Measurements from ENCODE around the gene COL23A1.

The COL23A1 gene

DNA sequence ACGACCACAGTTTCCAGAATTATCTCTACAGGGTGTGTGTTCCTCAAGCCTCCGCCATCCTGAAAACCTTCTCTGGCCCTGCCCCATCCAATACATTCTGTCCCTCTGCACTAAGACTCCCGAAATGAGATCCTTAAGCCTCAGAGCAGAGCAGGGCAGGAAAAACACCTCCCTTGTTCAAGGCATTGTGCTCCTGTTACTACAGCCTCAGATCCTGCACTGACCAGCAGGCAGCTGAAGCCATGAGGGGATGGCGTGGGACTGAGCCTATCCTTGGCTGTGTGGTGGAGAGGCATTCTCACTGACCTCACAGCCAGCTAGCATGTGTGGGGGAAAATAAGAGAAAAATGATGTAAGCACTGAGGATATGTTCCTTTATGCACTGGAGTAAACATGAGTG is 250.9 kb downstream of the COL23A1 start:
- no peak for DNase-seq (ENCODE audit: low read depth)

DNA sequence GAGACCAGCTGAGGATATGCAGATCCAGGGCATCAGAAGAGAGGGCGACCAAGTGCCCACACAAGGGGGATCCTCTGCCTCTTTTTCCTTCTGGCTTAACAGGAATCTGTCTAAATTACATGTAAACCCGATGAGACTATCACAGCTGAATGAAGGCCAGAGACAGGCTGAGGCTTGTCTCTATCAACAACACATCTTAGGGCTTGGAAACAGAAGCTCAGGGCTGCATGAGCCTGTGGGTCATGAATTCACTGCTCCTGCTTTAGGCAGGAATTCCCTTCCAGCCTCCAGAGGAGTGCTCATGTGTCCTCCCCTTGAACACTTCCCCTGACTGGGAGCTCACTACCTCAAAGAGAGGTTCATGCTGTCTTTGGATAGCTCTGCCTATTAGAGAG is 251.4 kb downstream of the COL23A1 start:
- DNase-seq (ENCODE audit: low read depth): no peak

DNA sequence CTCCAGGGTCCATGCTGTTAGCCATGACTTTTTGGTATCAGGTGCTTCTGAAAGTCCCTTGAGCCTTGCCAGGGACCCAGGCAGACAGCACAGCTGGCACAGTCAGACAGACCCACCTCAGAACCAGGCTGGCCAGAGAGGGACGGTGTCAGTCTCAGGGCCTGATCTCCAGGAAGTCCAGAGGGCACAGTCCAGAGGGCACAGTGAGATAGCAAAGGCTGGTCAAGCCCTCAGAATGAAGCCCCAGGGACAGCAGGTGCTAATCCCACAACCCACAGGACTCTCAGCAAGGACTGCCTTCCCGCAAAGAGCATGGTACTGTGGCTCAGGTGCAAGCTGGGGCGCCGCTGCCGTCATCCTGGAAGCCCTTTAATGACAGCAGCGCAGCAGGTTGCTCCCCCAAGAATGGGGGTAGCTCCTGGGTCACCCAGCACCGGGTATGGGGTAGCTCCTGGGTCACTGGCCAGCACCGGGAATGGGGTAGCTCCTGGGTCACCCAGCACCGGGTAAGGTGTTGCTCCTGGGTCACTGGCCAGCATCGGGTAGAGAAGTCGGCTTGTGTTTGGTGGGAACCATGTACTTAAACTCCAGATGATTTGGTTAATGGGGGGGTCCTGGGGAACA is 252.0 kb downstream of the COL23A1 start:
- no peak for DNase-seq (ENCODE audit: low read depth)

DNA sequence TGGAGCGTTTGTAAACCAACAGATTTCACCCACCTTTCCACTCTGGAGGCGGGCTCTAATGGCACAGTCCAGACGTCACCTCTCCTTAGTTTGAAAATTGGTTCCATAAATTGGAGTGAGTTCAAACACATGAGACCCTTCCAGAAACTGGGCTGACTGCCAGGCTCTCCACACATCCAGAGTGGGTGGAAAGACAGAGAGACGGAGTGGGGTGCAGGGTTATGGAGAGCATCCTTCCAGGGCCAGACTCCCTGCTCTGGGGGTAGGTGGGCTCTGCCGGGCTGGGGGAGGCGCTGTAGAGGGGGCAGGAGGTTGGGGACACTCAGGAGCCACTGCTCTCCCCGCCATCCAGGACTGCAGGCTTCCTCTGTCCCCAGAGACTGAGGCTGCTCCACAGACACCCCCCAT is 252.9 kb downstream of the COL23A1 start:
- no peak for DNase-seq (ENCODE audit: low read depth)

DNA sequence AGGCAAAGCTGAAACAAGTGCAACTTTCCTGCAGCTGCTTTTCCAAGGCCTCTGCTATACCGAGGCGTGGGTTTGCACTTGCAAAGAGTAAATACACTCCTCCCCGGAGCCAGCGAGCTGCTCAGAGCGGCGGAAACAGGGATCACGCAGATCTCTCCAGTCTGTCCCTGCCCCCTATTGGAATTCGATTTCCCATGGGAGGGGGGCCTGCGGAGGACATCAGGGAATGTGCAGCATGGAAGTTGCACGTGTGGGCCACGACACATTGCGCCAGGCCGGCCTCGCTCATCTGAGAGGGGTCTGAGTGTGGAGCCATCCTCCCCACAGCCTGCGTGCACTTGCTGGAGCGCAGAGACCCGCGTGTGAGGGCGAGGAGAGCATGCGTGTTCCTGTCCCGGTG is 253.3 kb downstream of the COL23A1 start:
- DNase-seq (ENCODE audit: low read depth): no peak

DNA sequence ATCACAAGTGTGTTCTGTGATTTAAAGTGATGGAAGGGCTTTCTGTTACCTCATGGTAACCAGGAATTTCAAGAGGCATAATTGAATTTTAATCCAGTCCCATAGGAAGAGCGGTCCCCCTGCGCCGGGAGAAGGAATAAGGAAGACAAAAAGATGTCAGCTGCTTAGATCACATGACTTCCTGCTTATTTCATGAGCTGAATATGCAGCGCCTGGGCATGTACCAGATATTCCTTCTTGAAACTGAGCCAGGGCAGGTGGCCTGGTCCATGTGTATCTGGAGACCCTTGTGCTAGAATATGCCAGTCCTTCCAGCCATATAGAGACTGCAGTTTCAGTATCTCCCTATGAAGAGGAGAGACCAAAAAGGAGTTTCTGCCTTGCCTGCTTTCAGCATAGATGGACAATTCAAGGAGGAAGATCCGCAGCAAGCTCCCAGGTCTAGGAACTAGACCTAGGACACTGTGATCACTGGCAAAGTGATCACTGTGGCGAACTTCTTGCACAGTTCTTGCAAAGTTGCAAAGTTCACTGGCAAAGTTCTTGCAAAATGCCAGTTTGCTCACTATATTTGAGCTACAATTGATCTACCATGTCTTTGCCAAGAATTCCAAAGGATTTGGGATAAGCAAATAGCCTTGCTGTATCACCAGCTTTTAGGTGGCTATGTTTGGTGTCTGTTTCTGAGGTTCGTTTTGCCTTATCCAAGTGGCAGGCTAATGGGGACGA is 254.7 kb downstream of the COL23A1 start:
- no peak for DNase-seq (ENCODE audit: low read depth)

DNA sequence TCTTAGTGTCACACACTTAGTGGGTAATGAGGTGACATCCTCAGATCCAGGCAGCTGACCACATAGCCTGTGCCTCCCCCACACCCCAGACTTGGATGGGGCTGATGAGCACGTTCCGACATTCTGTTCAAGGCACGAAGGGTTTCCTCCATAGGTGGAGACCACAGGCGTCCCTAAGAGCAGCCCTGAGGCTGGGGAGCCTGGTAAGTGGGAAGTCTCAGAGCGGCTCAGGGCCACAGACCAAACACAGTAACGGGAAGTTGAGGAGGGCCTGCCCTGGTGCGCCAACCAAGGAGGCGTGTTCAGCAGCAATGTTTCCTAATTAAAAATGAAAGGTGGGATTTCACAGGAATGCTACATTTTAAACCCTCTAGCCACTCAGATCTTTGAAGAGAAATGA is 255.3 kb downstream of the COL23A1 start:
- no peak for DNase-seq (ENCODE audit: low read depth)

DNA sequence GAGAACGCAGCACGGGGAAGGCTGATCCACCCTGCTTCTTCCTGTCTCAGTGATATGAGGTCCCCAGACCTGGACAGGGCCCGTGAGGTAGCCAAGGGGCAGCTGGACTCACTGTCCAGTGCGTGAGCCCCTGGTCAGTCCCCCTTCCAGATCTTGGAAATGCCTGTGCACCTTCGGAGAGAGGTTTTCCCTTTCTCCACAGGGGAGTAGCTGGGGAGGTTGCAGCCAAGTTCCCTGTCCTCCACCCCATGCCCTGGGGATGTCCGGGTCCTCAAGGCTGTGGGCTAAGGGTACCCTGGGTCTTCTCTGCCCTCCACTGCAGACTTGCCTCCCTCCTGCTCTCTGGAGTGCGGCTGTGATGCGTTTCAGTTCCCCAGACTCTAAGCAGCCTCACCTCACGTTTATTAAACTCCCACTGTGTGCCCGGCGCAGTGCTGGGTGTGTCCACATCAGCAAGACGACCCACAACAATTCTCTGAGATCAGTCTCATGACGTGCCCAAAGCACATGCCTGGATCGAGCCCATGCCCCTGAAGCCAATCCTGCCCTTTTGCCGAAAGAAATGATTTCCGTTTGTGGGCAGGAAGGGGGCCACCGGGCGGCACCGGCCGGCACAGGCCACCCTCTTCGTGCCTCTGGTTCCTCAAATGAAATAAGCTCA is 256.2 kb downstream of the COL23A1 start:
- no peak for DNase-seq (ENCODE audit: low read depth)

DNA sequence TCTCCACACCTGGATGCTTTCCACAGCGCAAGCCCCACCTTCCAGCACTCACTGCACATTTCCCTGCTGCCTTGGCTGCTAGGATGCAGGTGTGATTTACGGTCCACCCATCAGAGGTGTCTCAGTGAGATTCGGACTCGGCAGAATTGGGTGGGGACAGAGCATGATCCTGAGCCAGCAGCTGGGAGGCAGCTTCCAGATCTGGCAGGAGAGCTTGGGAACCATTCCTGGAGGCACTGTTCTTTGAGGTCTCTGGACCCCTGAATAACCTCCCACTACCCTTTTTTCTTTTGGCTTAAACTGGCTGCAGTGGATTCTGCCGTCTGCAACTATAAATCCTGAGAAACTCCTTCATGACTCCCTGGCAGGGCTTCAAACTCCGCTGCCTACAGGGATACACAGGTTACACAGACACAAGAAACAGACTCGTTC is 258.0 kb downstream of the COL23A1 start:
- DNase-seq (ENCODE audit: low read depth): no peak

DNA sequence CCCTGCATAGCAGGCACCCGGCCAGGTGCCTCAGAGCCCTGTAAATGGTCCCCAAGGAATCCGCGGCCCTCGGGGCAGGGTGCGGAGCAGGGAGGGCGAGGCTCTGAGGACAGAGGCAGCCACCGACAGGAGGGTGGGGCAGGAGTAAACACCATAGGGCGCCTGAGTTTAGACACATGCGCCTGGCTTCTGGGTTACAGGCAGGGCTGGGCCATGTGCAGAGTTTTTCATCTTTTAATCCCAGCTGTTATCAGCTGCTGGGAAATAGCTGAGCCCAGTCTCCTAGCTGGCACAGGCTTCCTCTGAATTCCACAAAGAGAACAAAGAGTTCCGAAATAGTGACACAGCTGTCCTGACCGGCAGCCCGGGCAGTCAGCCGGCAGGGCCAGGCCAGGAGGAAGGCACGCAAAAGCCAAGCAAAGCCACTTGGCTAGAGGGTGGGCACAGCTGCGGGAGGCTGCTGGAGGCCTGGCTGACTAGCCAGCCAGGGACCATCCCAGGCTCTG is 258.6 kb downstream of the COL23A1 start:
- DNase-seq (ENCODE audit: low read depth): no peak

DNA sequence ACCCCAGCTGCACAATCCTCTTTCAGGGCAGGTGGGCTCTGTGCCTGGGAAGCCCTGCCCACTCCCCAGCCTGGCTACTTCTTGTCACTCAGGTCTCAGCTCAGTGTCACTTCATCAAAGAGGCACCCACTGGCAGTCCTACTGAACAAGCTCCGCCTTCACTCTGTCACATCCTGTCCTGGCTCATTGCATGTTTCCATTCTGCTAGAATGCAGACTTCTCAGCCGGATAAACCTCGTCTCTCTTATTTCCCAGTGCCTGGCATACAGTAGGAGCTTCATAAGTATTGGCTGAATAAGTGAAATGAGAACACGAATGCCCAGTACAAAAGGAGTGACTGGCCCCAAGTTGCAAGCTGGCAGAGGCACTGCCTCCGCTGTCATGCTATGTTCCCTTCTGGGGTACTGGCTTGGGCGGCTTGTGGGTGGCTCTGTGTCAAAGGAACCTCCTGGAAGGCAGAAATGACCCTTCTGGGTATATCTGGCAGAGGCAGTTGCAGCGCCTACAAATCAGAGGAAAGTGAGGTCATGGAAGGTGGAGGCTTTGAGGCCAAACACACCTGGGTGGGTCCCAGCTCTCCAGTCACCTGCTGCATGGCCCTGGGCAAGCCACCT is 259.3 kb downstream of the COL23A1 start:
- no peak for DNase-seq (ENCODE audit: low read depth)

DNA sequence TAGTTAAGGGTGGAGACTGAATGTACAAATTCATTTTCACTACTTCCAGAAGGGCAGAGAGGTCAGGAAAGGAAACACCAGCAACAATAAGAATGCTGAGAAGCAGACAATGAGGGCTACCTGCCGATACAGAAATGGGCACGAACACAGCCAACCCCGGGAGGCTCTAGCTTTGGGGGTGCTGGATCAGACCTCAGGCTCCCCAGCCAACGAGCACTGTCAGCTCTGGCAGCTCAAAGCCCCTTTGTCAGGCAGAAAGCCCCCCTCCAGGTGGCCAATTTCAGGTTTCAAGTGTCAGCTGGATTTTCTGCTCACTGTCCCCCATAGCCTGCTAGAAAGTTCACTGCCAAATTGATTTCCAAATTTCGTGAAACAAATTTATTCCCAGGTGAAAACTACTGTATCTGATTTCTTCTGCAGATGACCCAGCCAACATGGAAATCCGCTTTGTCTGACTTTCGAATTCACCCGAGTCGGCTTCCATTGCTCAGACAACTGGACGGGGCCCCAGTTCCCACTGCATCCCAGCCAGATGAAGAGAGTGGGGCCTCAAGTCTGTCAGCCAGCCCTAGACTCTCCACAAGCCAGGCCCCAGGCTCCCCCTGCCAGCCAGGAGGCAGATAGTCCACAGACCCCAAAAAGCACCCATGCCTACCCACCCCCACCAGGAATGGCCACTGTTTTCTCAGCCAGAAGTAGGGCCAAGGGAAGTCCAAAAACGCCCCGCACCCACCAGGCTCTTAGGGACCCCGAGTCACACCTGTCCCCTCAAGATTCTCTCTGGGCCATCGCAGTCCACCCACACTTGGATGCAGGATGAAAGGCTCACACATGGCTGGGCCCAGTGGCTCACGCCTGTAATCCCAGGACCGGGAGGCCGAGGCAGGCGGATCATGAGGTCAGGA is 261.1 kb downstream of the COL23A1 start:
- no peak for DNase-seq (ENCODE audit: low read depth)

DNA sequence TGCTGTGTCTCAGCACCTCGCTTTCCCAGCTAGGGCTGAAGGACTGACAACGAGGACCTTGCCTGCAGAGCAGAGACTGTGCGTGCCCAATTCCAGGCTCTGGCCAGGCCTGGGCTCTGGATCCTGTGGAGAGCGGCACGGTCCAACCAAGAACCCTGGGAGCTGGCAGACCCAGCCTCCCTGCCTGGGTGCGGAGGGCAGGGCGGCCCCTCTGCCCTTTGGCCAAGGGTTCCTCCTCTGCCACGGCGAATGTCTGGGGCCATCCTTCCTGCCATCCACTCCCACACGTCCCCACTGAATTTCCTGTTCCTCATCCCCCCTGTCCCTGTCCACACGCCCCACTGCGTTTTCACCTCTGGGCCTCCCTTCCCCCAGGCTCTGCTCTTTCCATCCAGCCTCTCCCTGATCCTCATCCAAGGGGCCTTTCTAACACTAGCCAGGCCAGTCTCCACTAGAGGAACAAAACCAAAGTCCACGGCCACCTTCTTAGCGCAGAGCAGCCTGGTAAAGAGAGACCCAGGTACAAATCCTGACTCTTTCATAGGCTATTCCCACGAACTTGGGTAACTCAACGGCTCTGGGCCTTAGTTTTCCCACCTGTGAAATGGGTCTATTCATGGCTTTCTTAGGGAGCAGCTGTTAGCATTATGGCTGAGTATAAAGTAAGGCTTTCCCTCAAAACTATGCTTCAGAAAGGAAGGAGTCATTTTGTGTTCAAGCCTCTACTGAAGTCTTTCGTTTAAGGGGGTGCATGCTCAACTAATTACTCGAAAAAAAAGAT is 262.1 kb downstream of the COL23A1 start:
- no peak for DNase-seq (ENCODE audit: low read depth)

DNA sequence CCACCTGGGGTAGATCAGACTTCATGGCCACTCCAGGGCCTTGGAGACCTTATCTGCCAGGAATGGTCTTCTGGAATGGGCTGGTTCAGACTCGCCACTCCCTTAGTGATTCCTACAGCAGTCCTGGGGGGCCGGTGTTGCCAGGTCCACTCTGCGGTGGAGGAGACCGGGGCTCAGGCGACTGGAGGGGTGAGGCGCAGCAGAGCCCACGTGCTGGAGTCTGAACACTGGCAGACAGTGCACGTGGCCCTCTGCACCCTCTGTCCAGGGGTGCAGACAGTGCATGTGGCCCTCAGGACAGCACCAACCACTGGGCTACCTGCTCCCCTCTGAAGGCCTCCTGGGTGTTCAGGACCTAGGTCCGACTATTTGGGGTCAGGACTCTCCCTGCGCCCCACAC is 262.7 kb downstream of the COL23A1 start:
- DNase-seq (ENCODE audit: low read depth): no peak

DNA sequence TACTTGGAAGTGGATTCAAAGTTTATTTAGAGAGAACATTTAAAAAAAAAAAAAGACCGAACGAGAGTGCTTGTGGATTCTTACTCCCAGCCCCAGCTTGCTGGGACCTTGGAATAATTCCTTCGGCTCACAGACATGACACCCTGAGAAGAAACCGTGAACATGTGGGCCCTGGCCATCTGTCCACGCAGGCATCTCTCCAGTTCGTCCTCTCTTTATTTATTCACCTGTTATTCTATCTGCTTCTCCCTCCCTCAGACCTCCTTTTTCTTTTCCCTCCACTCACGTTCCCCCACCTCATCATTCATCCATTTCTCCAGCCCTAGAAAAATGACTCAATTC is 263.8 kb downstream of the COL23A1 start:
- DNase-seq (ENCODE audit: low read depth): no peak

DNA sequence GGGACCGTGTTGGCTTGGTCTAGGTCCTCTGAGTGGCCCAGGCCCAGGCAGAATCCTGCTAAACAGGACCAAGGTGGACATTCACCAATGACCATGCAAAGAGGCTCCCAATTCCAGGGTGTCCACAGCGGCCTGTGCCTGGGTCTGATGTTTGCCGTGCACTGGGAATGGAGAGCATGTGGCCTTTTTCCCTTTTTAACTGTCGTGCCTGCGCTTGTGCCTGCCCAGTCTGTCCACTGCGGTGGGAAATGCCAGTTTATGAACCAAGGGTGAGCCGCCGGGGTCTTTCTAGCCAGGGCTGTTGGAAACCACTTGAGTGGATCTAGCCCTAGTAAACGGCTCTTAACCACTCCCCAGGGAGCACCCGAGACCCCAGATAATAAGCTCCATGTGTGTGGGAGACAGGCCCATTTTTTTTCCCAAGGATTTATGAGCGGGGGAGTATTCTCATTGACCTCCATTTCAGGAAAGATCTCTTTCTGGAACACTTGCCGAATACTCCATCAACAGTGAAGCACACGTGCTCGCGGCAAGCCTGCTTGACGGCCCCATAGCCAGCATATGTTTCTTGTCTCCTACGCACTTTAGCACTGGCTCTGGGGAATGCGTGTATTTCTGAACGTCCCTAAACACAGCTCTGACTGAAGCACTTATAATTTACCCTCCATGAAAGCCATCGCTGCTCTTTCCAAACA is 264.4 kb downstream of the COL23A1 start:
- no peak for DNase-seq (ENCODE audit: low read depth)

DNA sequence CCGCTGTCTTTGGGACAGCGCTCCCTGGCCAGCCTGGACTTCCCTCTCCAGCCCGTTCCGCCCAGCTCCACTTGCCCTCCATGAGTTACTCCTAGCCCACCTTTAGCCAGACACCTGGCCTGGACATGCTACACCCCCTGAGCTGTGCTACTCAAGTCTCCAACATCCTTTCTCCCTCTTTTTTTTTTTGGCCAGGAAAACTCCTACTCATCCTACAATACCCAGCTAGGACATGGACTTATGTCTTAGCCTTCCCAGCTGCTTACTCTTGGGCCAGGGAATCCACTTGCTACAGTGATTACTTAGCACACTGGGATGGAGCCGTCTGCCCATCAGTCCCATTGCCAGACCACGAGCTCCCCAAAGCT is 264.9 kb downstream of the COL23A1 start:
- no peak for DNase-seq (ENCODE audit: low read depth)

DNA sequence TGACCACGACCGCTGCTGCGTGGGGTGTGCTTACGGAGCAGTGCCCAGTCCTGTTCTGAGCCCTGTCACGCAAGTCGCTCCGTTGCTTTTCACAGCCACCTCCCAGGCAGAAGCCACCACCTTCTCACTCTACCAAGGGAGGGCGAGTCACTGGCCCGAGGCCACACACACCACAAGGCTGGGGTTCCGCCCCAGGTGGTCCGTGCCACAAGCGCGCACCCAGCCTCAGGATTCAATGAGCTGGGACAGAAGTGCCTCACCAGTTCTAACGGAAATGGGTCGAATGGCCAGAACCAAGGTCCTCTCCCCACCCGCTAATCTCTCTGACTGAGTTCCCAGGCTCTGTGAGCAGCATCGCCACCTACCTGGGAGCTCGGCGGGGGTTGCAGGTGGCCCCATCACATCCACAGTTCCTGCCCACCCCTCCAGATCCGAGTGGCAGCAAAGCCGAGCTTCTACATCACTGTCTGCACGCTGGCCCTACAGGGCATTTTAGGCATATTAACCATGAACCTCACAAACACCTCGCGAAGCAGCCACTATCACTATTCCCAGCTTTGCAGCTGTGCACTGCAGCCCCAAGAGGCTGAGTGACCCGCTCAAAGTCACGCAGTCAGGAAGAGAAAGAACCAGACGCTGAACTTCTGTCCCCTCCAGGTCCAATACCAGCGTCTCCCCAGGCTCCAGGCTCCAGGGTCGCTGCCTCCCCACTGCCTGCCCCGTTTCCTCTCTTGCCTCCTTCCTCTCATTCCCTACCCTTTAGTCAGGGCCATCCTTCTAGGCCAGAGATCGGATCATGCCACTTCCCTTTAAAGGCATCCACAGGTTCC is 265.5 kb downstream of the COL23A1 start:
- no peak for DNase-seq (ENCODE audit: low read depth)

DNA sequence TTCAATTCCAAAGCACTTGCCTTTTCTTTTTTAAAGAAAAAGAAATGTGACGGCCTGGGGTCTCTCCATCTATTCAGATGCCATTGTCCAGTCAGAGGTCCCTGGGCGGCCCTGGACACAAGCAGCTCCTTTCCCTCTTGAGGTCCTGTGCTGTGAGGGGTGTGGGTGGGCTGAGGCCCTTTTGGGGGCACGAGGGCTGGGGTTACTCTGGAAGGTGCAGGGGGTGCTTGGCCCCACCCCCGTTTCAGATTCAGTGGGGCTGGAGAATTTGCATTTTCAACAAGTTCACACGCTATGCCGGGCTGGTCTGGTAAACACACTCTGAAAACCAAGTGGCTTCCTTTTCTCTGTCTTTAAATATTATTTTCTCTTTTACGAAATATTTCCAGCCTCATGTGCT is 266.2 kb downstream of the COL23A1 start:
- DNase-seq (ENCODE audit: low read depth): no peak

DNA sequence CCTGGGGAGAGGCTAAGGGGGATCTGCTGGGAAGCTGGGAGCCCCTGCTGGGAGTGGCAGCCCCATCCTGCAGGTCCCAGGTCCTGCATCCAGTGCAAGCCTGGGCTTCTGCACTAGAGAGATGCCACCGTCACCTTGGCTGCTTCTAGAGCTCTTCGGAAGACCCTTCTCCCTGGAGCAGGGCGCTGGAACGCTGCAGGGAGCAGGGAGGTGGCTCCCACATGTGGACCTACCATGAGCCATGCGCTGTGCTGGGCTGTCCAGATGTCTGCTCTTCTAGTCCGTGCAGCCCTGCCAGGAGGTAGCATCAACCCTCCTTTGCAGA is 266.7 kb downstream of the COL23A1 start:
- DNase-seq (ENCODE audit: low read depth): no peak
